HG02571 (cell line): ENCODE measurements around the gene FOXP1.
"Not testable (repeated sequence)": the region's sequence is repeated elsewhere in the genome, so short reads cannot be mapped to it uniquely, and the experiment has no call there.

Experiments used
- ATAC-seq: cut with Tn5 transposase; IDR thresholded peaks from one replicate; pipeline ENCODE4 v1.9.1; 2021; ENCODE audit warnings: mild to moderate bottlenecking, moderate library complexity; ENCODE audit not compliant: unreplicated experiment

The FOXP1 gene

DNA sequence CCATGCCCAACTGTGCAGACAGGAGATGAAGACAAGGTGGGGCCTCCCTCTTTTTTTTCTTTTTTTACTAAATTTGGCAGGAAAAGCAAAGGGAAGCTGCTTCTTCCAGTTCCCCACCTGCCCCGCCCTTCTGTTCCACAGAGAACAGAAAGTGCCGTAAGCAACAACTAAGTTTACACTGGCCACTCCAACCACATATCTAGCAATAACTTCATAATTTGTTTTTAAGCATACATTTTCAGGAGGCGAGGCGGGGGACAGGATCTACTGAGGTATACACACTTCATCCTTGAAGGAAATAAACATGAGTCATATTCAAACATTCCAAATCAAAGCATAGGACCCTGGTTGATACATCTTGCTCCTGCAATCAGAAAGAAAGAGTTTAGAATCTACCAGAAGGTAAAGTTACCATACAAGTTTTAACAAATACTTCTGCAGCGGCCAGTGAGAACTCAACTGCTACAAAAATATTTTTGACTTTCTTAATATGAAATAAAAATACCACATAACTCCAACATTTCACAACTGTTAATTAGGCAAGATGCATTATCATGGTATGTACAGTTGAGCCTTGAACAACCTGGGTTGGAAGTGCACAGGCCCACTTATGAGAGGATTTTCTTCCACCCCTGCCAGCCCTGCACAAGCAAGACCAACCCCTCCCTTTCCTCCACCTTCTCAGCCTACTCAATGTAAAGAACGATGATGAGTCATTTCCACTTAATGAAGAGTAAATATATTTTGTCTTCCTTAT, 50.7 kb downstream of the FOXP1 start:
- no peak for ATAC-seq

DNA sequence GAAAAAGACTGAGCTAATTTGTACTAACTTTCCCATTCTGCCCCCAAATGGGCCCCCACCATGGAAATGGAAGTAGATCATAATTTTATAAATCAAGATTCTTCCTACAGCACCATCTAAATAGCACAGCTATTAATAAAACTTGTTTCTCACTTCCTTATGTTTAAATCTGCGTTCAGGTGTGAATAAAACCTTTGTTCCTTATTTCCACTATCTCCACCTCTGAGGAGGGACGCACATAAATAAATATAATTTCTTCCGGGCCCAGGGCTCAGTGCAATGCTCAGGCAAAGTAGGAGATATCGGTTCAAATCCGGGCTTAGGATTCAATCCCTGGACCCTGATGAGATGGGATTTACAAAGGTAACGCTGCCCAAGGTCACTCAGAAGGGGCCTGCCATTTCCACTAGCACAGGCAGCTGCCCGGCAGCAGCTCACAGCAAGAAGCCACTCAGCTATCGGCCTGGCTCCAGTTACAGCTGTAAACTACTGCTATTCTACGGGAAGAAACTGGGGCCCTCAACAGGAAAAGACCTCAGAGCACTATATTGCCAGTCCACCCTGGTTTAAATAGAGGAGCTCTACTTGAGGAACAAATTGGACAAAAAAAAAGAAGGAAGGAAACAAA, 52.5 kb downstream of the FOXP1 start:
- ATAC-seq: no peak

DNA sequence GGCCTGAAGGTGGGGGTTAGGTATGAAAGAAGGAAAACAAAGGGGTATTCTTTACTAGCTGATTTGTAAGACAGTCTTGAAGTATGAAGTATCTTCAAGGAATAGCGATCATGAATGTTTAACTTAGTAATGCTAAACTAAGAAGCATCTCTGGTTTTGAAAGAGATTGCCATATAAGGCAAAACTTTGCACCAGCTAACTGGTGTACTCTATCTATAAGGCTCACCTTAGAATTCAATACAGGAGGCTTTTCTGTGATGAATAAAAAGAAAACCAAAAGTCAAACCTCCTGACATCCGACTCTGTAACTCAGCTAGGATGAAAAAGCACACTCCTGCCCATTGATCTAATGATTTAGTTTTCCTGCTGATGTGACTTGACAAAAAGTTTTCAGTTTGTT, 54.7 kb downstream of the FOXP1 start:
- ATAC-seq: no peak

DNA sequence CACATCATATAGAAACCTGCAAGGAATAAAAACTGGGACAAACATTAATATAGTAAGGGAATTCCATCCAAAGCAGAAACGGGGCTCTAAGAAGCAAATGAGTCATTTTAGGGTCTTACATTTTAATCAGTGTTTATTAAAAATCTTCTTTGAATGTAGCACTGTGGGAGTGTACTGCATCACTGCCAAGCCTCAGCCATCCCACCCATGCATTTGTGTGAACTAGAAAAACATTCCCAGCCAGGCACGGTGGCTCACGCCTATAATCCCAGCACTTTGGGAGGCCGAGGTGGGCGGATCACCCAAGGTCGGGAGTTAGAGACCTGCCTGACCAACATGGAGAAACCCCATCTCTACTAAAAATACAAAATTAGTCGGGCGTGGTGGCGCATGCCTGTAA, 57.1 kb downstream of the FOXP1 start:
- ATAC-seq: not testable (repeated sequence)

DNA sequence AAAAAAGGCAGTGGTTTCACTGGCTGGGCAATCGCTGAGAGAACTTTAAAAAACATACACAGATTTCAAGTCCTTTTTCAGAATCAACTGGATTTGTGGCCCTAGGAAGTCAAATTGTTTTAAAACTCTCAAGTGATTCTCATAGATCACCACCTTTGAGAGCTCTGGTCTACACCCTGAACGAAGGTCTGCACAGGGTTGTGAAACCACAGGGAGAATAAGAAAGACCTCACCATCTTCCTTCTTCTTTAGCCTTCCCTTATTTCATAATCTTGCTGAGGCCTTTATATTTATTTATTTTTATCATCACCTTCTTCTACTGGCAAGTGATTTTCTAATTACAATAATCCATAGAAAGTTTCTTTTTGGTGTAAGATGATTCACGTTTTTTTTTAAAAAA, 58.1 kb downstream of the FOXP1 start:
- ATAC-seq: no peak

DNA sequence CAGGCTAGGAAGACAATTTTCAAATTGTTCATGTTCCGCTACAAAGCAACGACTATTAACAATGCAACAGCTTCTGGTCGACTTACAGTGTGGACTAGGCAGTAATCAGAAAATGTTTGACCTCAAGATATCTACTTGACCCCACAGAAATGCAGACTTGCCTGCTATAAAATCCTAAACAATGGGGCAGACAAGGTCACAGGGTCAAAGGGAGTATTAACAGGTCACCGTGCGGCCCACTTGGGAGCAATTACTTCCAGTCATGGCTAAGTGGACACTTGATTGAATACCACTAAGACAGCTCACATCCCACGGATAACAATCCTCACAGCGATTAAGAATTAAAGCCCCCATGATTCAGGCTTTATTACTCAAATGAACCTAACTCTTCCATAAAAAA, 58.9 kb downstream of the FOXP1 start:
- ATAC-seq: no peak

DNA sequence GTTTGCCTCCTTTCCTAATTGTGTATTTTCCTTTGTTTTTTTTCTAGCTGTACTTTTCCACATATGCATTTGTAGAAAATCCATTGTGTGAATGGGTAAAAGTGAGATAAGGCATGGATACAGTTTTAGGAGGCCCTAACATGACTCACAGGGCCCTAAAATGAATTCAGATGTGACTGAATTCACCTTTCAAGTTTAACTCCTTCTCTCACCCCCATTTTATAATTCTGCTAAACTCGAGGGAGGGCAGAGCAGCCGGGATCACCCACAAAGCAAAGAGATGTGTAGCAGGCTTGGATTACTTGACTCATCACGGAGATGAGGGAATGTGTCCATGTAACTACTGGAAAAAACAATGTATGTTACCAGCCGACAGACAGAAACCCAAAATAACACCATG, 59.9 kb downstream of the FOXP1 start:
- ATAC-seq: no peak

DNA sequence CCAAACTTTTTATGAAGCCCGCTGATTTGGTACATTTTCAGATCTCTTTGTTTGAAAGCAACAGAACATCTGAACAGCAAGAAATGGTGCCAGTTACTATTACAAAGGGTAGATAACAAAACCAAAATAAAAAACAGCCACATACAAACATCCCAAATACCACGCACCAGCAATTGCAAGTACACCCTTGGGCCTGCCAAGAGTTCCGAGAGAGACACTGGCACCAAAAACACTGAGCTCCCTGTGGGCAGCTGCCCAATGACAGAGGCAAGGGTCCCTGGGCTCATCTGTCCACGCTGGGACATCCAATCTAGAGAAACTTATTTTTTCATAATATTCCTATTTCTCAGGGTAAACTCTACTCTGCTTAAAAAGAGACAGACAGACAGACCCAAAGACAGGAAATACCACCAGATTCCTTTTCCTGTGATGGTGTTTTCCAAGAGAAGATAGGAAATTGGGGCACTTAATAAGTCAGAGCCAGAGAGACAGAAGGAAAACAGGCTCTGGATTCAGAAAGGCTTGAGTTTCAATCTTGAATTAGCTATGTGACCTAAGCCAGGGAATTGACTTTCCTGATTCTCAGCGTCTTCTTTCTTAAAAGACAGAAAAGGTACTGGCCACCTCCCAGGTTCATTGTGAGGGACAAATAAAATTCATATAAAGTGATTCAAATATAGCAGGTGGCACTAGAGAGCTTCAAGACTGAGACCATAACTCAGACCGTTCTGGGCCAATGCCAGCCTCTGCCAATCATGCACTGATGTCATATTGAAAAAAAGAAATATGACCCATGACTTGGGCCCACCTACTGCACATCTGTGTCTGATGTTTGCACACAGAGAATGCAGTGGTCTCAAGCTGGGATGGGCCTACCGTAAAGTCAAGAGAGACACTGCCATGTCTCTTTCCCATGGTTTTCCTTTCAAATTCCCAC, 61.3 kb downstream of the FOXP1 start:
- ATAC-seq: no peak

DNA sequence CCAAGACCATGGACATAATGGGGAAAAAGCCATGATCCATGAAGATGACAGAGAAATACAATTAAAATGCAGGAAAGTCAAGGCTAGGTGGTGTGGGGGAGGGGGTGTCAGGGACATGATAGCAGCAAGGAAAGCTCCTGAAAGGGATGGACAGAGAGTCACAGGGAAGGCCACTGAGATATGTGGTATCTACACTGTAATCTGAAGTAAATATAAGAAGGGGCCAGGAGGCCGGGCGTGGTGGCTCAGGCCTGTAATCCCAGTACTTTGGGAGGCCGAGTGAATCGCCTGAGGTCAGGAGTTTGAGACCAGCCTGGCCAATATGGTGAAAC, 62.5 kb downstream of the FOXP1 start:
- no peak for ATAC-seq

DNA sequence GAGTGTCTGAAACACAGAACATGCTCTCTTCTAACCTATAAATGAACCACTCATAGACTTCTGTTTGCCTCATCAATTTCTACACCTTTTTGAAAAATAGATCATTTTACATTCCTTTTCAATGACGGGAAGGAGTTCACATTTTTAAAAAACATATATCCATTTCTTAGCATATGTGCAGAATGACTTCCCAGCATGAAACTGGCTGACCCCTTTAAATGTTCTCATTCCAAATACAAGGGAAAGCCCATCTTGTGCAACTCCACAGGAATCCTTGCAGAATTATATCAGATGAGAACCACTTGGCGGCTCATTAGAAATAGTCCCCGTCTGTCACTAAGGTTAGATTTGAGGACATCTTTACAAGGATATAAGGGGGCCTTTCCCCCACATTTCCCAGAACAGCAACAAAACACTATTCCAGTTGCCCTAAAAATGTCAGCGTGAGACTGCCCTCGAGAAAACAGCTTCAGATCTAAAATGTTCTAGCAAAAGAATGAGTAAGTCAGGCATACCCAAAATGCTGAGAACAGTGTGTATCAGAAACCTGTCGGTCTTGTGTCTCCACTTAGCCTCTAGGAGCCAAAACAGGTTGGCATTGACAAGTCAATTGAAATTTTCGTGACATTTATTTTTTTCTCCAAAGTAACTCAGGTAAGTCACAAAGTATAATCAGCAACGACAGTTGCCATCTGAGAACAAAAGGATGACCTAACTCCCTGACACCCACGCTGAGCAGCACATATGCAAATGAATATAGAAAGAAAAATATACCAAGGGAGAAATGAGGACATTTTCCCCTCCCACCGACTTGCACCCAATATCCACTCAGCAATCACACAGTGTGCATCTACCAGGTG, 63.1 kb downstream of the FOXP1 start:
- no peak for ATAC-seq

DNA sequence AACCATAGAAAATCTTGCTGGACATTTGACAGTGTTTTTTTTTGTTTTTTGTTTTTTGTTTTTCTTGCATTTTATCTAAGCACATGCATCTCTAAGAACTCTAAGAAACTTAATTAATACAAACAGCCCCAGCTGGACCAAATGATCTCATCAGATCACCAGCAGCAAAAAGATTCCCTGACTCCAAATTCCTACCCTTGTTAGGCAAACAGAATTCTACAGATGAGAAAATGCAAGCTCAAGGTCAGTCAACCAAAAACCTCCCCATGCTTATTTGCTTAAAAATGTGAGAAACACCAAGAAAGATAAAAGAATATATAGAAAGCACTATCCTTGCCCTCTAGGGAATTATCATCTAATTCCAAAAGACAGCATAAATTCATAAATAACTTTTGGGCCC, 65.4 kb downstream of the FOXP1 start:
- no peak for ATAC-seq

DNA sequence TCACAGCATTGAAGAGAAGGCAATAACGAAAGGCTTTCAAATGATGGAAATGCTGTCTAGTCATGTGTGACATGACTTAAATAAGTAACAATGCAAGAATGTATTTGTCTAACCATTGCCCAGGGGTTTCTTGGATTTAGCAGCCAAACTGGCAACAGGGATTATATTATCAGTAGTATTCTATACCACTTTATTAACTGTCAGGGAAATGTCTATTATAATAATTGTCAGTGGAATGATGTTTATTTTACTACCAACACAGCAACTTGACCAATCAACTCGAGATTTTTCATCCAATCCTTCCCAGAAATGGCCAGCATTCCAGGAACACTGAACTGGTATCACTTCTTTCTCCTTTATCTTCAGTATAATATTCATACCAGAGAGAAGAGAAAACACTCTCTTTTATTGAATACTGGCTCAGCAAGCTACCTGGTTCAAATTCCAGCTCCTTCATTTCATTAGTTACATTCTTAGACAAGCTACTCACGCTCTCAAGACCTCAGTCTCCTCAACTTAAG, 66.2 kb downstream of the FOXP1 start:
- no peak for ATAC-seq

DNA sequence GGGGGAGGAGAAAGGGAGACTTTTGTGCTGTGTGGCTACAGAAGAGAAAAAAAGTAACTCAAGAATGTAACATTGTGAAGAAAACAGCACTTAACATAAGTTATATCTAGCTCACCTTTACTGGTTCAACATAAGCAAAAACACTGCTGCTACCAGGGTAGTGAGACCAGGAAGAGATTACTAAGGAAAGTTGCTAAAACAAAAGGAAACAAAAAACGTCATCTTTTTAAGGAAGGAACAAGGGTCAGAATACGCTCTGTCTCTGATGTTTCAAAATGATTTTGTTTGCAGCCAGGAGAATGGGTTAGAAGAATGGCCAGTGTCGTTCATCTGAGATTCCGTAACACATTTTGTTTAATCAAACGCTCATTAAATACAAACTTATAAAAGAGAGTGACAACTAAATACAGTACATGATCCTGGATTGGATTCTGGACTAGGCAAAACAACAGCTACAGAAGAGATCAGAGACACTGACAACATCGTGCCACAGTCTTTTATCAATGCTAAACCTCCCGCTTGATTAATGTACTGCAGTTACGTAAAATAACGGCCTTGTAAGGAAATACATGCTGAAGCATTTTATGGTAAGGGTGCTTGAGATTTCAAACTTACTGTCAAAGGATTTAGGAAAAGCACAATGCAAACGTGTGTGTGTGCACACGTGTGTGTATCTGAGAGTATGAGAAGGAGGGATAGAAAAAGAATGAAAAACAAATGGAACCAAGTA, 67.7 kb downstream of the FOXP1 start:
- no peak for ATAC-seq

DNA sequence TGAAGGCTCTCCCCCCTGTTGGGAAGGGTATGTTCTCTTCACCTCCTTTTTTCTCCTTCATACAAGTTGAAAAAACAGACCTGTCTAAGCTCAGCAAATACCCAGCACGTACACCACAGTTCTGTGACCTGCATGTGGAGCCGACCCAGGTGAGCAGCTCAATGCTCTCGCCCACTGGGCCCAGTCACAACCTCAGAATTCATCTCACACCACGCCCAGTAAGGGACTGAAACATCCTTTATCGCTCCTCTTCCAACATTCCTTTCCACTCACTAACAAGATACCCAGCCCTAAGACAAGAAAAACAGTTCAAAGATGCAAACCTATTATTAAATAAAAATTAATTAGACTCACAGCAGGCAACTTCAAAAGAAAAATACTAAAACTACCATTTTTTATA, 68.9 kb downstream of the FOXP1 start:
- ATAC-seq: no peak

DNA sequence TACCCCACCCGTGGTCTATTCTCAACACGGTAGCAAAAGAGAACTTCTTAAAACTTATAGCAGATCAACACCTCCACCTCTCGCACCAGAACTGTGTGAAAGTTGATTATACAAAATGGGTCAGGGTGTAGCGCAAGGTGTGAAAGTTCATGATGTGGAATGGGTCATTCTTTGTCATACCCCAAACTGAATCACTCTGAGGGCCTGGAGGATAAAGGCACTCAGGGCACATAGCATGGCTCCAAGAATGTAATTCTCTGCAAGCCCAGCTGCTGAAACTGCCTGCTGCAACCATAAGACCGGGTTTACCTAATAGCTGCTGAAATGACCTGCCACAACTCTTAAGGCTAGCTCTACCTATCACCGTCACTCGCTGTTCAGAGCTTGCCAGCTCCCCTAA, 70.0 kb downstream of the FOXP1 start:
- no peak for ATAC-seq

DNA sequence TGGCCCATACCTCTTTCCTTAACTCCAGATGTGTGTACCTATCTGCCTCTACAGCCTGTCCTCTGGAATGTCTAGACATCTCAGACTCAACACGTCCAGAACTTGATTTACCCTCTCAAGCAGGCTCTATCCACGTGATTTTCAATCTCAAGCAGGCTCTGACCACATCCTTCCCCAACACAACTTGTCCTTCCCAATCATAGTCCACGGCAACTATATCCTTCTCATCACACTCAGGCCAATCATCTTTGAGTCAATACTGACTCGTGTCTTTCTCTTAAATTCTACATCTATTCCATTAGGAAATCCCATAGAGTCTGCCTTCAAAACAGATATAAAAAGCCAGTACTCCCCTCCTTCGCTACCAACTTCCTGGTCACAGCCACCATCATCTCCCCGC, 70.4 kb downstream of the FOXP1 start:
- no peak for ATAC-seq

DNA sequence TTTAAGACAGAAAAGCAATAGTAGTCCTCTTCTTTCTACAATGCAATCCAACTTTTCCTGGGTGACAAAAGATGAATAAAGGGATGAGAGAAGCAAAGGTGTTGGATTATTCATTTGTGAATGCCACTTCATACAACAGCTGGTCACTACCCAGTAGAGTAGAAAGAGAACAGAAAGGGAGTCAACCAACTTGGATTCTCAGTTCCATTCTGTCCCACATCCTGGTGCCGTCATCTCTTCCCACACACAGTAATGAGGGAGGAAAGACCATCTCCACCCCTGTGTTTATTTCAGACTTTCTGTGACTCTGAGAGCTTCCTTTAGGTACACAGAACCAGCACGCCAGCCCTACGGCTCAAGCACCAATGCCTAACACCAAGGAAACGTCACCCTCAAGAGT, 71.0 kb downstream of the FOXP1 start:
- ATAC-seq: no peak

DNA sequence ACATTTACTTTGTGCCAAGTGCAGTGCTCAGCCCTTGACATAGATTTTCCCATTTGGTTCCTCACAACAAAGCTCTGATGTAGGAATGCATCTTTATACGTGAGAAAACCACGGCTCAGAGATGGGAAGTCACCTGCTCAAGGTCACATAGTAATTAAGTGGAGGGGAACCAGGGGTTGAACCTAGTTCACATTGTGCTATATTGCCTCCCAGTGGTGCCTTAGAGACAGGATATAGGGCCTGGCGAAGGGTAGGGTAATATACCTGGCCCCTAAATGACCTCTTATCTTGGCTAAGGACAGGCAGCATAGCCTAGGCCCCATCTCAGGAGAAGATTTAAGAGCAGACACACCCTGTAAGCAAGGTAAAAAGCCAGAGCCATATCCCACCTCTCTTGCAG, 71.5 kb downstream of the FOXP1 start:
- ATAC-seq: no peak

DNA sequence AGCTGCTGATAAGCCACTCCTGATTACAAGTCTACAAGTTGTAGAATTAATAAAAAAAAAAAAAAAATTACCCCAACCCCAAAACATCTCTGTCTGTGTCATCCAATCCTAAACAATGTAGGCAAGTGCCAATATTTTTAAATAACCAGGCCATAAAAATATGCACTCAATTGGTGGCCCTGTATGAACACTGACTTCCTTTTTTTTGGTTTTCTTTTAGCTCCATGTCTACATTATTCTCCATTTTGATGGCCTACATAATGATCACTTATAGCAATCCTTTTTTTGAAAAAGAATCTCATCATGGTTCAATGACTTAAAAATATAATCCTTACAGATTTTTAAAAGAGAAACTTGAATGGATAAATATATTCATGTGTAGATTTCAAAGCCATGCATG, 72.1 kb downstream of the FOXP1 start:
- ATAC-seq: no peak

DNA sequence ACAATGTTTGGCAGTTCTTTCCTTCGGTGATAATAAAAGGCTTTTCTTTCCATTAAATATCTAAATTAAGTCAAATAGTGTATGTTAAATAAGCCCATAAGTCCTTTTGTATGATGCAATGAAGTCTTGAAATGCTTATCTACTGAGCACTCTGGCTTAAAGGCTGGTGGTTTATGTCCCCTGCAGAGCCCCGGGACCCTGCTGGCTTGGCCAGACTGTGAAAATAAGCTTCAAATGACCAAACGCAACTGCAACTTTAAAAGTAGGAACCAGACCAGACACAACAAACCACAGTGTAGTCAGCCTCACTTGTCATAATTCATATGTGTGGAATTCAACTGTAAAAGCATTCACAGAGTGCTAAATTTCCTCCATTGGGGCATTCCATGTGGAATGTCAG, 72.5 kb downstream of the FOXP1 start:
- ATAC-seq: no peak
